Neuronal stem cell (in vitro differentiated cells): Measurements from ENCODE around the gene ITSN1.
"Not testable (repeated sequence)": the region's sequence is repeated elsewhere in the genome, so short reads cannot be mapped to it uniquely, and the experiment has no call there.

Experiments used
- DNase-seq: peaks from one replicate; pipeline ENCODE4 v3.0.0-alpha.2; 2013; ENCODE audit warnings: low spot score
- H2AFZ ChIP-seq: one replicate; pipeline ENCODE4 v1.6.1; 2013; ENCODE audit warnings: mild to moderate bottlenecking, low read length, inconsistent platforms
- H2AK5ac ChIP-seq: 2 replicates; pipeline ENCODE4 v1.6.1; 2013; ENCODE audit warnings: low read depth, mild to moderate bottlenecking, inconsistent platforms, low read length, moderate library complexity, mixed read lengths
- H2BK120ac ChIP-seq: 2 replicates; pipeline ENCODE4 v1.6.1; 2013; ENCODE audit warnings: low read depth, mild to moderate bottlenecking, inconsistent platforms, low read length, moderate library complexity, mixed read lengths
- H2BK12ac ChIP-seq: one replicate; pipeline ENCODE4 v1.6.1; 2013; ENCODE audit warnings: low read length, inconsistent platforms
- H2BK15ac ChIP-seq: 2 replicates; pipeline ENCODE4 v1.6.1; 2013; ENCODE audit warnings: mild to moderate bottlenecking, low read length, inconsistent platforms, mixed read lengths
- H2BK5ac ChIP-seq: one replicate; pipeline ENCODE4 v1.6.1; 2013; ENCODE audit warnings: inconsistent platforms, mild to moderate bottlenecking, low read length, moderate library complexity
- H3K14ac ChIP-seq: one replicate; pipeline ENCODE4 v1.6.1; 2013; ENCODE audit warnings: low read length, inconsistent platforms
- H3K18ac ChIP-seq: 2 replicates; pipeline ENCODE4 v1.6.1; 2013; ENCODE audit warnings: low read length, inconsistent platforms
- H3K23ac ChIP-seq: 2 replicates; pipeline ENCODE4 v1.6.1; 2013; ENCODE audit warnings: low read depth, mild to moderate bottlenecking, mixed read lengths, low read length, inconsistent platforms; ENCODE audit not compliant: poor library complexity
- H3K27ac ChIP-seq: replicated peaks from 3 replicates; pipeline ENCODE4 v1.5.1; 2013; ENCODE audit warnings: low read length, inconsistent platforms
- H3K27me3 ChIP-seq, 3 experiments: 2 replicates each; pipeline ENCODE4 v1.6.1; 2013; ENCODE audit warnings: low read length in 3 of 3, mild to moderate bottlenecking in 2 of 3, inconsistent platforms in 1 of 3, low read depth in 1 of 3, mixed read lengths in 1 of 3, moderate library complexity in 1 of 3; ENCODE audit not compliant: control insufficient read depth in 3 of 3, insufficient read depth in 3 of 3
- H3K36me3 ChIP-seq, 2 donors: replicated peaks in 1 of 2; 2 replicates each; pipeline ENCODE4 v1.6.1; 2013; ENCODE audit warnings: low read length in 2 of 2; ENCODE audit not compliant: control insufficient read depth in 2 of 2, insufficient read depth in 2 of 2
- H3K4ac ChIP-seq: 2 replicates; pipeline ENCODE4 v1.6.1; 2013; ENCODE audit warnings: inconsistent platforms, mild to moderate bottlenecking, low read length, moderate library complexity
- H3K4me1 ChIP-seq, 2 donors: 1 replicate in 1 of 2; 2 replicates in 1 of 2; pipeline ENCODE4 v1.6.1; 2013; ENCODE audit warnings: low read length in 2 of 2, low read depth in 1 of 2; ENCODE audit not compliant: control insufficient read depth in 2 of 2, insufficient read depth in 1 of 2
- H3K4me2 ChIP-seq: one replicate; pipeline ENCODE4 v1.6.1; 2013; ENCODE audit warnings: mild to moderate bottlenecking, low read length, inconsistent platforms; ENCODE audit not compliant: insufficient read depth, poor library complexity, severe bottlenecking
- H3K4me3 ChIP-seq, 2 donors: 2 replicates each; pipeline ENCODE4 v1.5.1; 2013; ENCODE audit warnings: low read length in 2 of 2, mild to moderate bottlenecking in 2 of 2, inconsistent platforms in 1 of 2, moderate library complexity in 1 of 2
- H3K79me1 ChIP-seq: one replicate; pipeline ENCODE4 v1.6.1; 2013; ENCODE audit warnings: low read depth, mild to moderate bottlenecking, inconsistent platforms, low read length, moderate library complexity
- H3K9ac ChIP-seq: one replicate; pipeline ENCODE4 v1.6.1; 2013; ENCODE audit warnings: mild to moderate bottlenecking, low read depth, low read length, inconsistent platforms; ENCODE audit not compliant: poor library complexity
- H3K9me3 ChIP-seq, 2 donors: replicated peaks in 1 of 2; 2 replicates each; pipeline versions ENCODE3 to v1.6.1; 2013; ENCODE audit warnings: low read length in 2 of 2, mild to moderate bottlenecking in 2 of 2, inconsistent platforms in 1 of 2, low read depth in 1 of 2, mixed read lengths in 1 of 2, moderate library complexity in 1 of 2; ENCODE audit not compliant: control insufficient read depth in 2 of 2, insufficient read depth in 1 of 2
- H4K8ac ChIP-seq: one replicate; pipeline ENCODE4 v1.6.1; 2013; ENCODE audit warnings: low read depth, mild to moderate bottlenecking, inconsistent platforms, low read length, moderate library complexity
- H4K91ac ChIP-seq: one replicate; pipeline ENCODE4 v1.6.1; 2013; ENCODE audit warnings: low read length, low read depth, mild to moderate bottlenecking, inconsistent platforms; ENCODE audit not compliant: poor library complexity
- WGBS, 2 donors: extraction: QIAGEN DNeasy Blood & Tissue Kit; methylation state at CpG; one replicate each; pipeline ENCODE4 v1.1.7; 2013; ENCODE audit warnings: missing lambda C conversion rate in 2 of 2, mixed read lengths in 1 of 2; ENCODE audit not compliant: insufficient read length in 2 of 2, insufficient replicate concordance in 1 of 2; ENCODE audit errors: extremely low coverage in 2 of 2; 5-methylcytosine and 5-hydroxymethylcytosine counted together

Gene ITSN1

DNA sequence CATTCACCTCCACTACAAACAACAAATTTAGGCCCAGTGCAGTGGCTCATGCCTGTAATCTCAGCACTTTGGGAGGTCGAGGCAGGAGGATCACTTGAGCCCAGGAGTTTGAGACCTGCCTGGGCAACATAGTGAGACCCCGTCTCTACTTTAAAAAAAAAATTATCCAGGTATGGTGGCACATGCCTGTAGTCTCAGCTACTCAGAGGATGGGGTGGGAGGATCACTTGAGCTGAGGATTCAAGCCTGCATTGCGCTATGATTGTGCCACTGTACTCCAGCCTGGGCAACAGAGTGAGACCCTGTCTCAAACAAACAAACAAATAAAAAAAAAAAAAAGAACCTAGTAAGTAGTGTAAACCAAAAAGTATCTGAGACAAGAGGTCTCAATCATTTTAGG, 86.8 kb downstream of the ITSN1 start:
- not testable (repeated sequence) for H3K4me3 ChIP-seq, H3K18ac ChIP-seq, H3K27ac ChIP-seq, H3K14ac ChIP-seq, H3K4ac ChIP-seq, H2BK15ac ChIP-seq, H3K79me1 ChIP-seq, H2AFZ ChIP-seq, H4K91ac ChIP-seq, H3K9me3 ChIP-seq, H2BK12ac ChIP-seq, H2BK120ac ChIP-seq, H3K4me1 ChIP-seq, H2BK5ac ChIP-seq, H3K27me3 ChIP-seq, H3K9ac ChIP-seq, H3K4me2 ChIP-seq, H3K23ac ChIP-seq, DNase-seq, H4K8ac ChIP-seq, H2AK5ac ChIP-seq
- WGBS, 2 donors, result no CpG with 5 or more reads among the region's 3 CpGs
- H3K36me3 ChIP-seq, result peaks cover 4 to 33% of the 10 kb centered on the region in 2 donors

DNA sequence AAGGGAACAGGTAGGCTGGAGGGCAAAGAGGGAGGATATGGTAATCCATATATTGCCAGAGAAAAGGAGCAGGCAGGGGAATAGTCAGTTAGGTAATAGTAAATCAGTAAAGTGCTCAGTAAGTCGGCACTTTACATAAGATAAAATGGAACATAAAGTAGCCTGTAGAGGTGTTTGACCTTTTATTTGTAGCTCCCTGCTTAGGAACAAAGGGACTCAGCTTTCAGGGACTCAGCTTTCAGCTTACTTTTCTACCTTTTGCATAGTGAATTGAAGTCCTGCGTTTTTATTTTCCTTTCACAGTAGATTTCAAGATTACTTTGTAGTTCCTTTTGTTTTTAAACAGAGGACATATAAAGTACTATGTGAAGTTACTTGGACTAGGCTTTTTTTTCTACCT, 87.3 kb downstream of the ITSN1 start:
- Histone ChIP-seq H3K36me3 (peaks cover 2 to 29% of the 10 kb centered on the region in 2 donors), H4K91ac (no peak overlapping the region), H2BK120ac (no peak overlapping the region), H3K9me3 (no peaks in the 10 kb centered on the region), H3K4me2 (no peak overlapping the region), H4K8ac (no peak overlapping the region), H2BK15ac (no peak overlapping the region), H3K79me1 (no peaks in the 10 kb centered on the region), H3K14ac (no peak overlapping the region), H3K9ac (no peak overlapping the region), H3K4ac (no peak overlapping the region), H2AFZ (no peak overlapping the region), H3K27me3 (no peaks in the 10 kb centered on the region), H3K23ac (no peak overlapping the region), H2AK5ac (no peak overlapping the region), H3K4me1 (peaks cover 0 to 2% of the 10 kb centered on the region in 2 donors), H2BK5ac (no peak overlapping the region), H2BK12ac (no peak overlapping the region), H3K18ac (no peak overlapping the region), H3K4me3 (no peak overlapping the region), H3K27ac (no peak overlapping the region)
- no peak for DNase-seq
- WGBS, 2 donors, result no CpG with 5 or more reads among the region's 2 CpGs

DNA sequence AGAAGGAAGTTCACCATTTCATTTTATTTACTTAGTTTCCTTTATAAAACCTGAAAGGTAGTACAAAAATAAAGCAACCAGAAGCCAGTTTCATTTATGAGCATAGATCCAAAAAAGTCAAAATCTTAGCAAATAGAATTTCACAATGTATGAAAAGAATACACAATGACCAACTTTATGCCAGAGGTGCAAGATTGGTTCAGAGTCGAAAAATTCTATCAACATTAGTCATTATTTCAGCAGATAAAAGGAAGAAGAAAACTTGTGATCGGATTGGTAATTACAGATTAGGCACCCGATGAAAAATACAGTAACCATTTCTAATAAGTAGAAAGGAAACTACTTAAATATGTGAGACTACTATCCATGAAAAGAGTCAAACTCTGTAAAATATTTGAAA, 89.1 kb downstream of the ITSN1 start:
- Histone ChIP-seq H3K9ac (no peak overlapping the region), H4K91ac (no peak overlapping the region), H4K8ac (no peak overlapping the region), H3K14ac (no peak overlapping the region), H3K9me3 (no peaks in the 10 kb centered on the region), H3K4ac (no peak overlapping the region), H2AK5ac (no peak overlapping the region), H3K23ac (no peak overlapping the region), H2BK5ac (no peak overlapping the region), H3K4me2 (no peak overlapping the region), H3K27ac (no peak overlapping the region), H3K79me1 (no peaks in the 10 kb centered on the region), H2BK15ac (no peak overlapping the region), H2AFZ (no peak overlapping the region), H3K27me3 (no peaks in the 10 kb centered on the region), H3K4me1 (peaks cover 0 to 2% of the 10 kb centered on the region in 2 donors), H3K4me3 (no peak overlapping the region), H3K18ac (no peak overlapping the region), H2BK12ac (no peak overlapping the region), H2BK120ac (no peak overlapping the region), H3K36me3 (peaks cover 2 to 30% of the 10 kb centered on the region in 2 donors)
- no CpG with 5 or more reads among the region's 3 CpGs for WGBS, 2 donors
- DNase-seq, result no peak

DNA sequence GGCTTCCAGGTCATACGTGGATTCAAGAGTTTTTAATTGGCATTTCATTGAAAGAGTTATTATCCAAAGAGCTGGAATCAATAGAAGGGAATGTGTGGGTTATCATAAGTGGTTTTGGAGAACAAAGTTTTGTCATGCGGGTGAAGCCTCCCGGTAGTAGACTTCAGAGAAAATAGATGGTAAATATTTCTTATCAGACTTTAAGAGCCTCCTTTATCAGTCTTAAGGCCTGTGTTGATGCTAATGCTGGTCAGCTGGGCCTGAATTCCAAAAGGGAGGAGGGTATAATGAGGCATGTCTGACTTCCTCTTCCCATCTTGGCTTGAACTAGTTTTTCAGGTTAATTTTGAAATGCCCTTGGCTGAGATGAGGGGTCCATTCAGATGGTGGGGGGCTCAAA, 89.7 kb downstream of the ITSN1 start:
- H2BK120ac ChIP-seq, result no peak overlapping the region
- H3K9ac ChIP-seq, result no peak overlapping the region
- no peak overlapping the region for H2AFZ ChIP-seq
- H3K9me3 ChIP-seq, result no peaks in the 10 kb centered on the region
- DNase-seq, result no peak
- no peak overlapping the region for H2BK5ac ChIP-seq
- H4K8ac ChIP-seq, result no peak overlapping the region
- no CpG with 5 or more reads among the region's 3 CpGs for WGBS, 2 donors
- H2AK5ac ChIP-seq, result no peak overlapping the region
- H3K27ac ChIP-seq, result no peak overlapping the region
- no peak overlapping the region for H3K14ac ChIP-seq
- H3K18ac ChIP-seq, result no peak overlapping the region
- H2BK12ac ChIP-seq, result no peak overlapping the region
- no peak overlapping the region for H2BK15ac ChIP-seq
- no peaks in the 10 kb centered on the region for H3K27me3 ChIP-seq
- H3K23ac ChIP-seq, result no peak overlapping the region
- H3K4me3 ChIP-seq, result no peak overlapping the region
- H4K91ac ChIP-seq, result no peak overlapping the region
- no peak overlapping the region for H3K4ac ChIP-seq
- H3K4me2 ChIP-seq, result no peak overlapping the region
- H3K79me1 ChIP-seq, result no peaks in the 10 kb centered on the region
- H3K36me3 ChIP-seq, result peaks cover 2 to 30% of the 10 kb centered on the region in 2 donors
- peaks cover 0 to 2% of the 10 kb centered on the region in 2 donors for H3K4me1 ChIP-seq
